Right lobe of liver (tissue), 4 donors: Measurements from ENCODE around the gene FOXP1.

Experiments used
- CTCF ChIP-seq, 4 donors: fragments of 200-600 bp in 3 of 4; fragments of 450-650 bp in 1 of 4; IDR thresholded peaks; one replicate each; pipeline versions ENCODE4 v1.5.1 to v1.8.0; 2016 to 2022; ENCODE audit warnings: antibody characterized with exemption in 4 of 4, mild to moderate bottlenecking in 2 of 4
- POLR2A ChIP-seq: fragments of 450-650 bp; IDR thresholded peaks from one replicate; pipeline ENCODE4 v1.6.1; 2017; ENCODE audit warnings: antibody characterized with exemption, mild to moderate bottlenecking
- donor health status: DM: no; HTN: no; CAD: no.
- donor health status: DM: no; HTN: no; CAD: no.
- donor health status: DM: no; HTN: yes; CAD: no.

GRCh38 chr3:71005702-71006321 lies 577.7 kb downstream of the FOXP1 start:
- no peak for TF ChIP-seq CTCF (IDR thresholded peaks at IDR 0.05)
- TF ChIP-seq POLR2A = no peak
